ENCODE measurements around the gene GLIPR1.
"Not testable (repeated sequence)": the region's sequence is repeated elsewhere in the genome, so short reads cannot be mapped to it uniquely, and the experiment has no call there.

Gene GLIPR1

DNA sequence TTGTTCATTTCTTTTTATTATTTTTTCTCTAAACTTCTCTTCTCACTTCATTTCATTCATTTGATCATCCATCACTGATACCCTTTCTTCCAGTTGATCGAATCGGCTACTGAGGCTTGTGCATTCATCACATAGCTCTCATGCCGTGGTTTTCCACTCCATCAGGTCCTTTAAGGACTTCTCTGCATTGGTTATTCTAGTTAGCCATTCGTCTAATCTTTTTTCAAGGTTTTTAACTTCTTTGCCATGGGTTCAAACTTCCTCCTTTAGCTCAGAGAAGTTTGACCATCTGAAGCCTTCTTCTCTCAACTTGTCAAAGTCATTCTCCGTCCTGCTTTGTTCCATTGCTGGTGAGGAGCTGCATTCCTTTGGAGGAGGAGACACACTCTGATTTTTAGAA is 41.6 kb downstream of the GLIPR1 start:
- DNase-seq: not testable (repeated sequence)

DNA sequence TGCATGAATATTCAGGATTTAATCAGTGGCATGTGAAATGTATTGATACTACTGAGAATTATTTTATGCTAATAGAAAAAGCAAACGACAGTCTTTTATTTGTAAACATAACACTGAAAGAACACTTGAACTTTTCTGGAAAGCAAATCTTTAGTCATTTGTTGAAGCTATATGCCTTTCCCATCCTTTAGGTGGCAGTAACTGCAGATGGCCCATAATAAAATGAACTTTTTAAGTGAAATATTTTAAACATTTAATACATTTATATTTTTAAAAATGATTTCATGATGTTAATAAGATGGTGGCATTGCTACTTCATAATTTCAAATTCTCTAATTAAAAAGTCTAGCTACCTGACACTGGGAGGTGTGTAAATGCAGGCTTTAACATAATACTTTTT is 44.7 kb downstream of the GLIPR1 start:
- no peak for DNase-seq

GRCh38 chr12:75526655-75527511 is 46.3 kb downstream of the GLIPR1 start:
- DNase-seq: peak; percentile 87

DNA sequence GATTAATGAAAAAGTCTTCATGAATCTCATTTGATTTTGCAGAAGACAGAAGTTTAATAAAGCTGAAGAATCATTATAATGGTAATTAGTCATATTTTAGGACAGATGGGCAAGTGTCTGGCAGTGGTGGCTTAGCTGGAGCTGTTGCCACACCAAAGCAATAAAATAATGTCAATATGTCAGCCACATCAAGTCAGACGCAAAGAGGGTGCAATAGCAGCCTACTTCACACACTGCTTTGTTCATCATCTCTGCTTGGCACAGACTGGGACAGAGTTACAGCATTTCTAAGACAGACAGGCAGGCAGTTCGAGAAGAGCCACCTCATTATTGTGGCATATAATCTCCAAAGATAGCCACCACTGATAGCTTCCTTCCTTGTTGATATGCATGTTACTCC is 47.7 kb downstream of the GLIPR1 start:
- DNase-seq: peak; percentile 90

DNA sequence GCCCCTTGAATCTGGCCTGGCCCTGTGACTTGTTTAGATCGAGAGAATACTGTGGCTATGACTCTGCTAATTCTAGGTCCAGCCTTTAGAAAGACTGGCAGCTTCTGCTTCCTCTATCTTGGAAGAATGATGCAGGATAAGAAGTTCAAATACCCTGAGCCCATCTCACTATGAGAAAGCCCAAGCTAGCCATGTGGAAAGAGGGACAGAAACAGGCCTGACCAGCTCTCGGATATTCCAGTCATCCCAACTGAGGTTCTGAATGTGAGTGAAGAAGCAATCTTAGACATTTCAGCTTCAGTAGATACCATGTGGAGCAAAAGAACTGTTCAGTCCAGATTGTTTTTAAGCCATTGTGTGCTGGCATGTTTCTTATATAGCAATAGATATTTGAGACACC is 48.1 kb downstream of the GLIPR1 start:
- no peak for DNase-seq

GRCh38 chr12:75529316-75529715 is 48.8 kb downstream of the GLIPR1 start:
- no peak for DNase-seq

DNA sequence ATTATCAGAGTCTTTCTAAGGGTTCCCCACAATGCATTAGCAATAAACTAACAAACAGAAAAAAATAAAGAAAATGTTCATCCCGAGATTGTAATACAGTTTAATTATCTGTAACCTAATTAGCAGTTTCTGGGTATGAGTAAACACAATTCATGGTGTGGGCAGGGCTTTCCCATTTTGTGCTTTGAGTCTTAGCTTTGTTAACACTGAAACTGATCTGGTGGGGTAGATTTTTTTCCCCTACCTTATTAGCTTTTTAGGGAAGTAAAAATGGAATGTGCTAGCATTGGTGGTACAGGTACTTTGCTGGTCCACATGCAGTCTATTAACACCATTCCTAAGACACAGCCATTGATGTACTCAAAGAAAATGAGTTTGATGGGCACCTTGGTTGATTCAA is 49.3 kb downstream of the GLIPR1 start:
- no peak for DNase-seq

DNA sequence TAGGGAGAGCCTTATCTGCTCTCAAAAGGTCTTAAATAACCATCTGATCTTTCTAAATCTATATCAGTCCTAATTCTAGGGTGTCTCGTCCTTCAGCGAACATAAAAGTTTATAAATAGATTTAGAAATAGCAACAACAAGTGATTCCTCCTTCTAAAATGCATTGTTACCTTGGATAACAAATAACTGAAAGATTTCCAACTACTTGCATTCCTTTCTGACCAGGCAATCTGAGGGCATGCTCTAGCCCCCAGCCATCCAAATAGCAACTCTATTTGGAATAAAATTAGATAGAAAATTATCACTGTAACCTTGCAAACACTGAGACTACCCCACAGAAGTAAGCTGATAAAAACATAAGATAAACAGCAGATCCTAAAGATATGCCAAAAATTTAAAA is 52.7 kb downstream of the GLIPR1 start:
- no peak for DNase-seq

DNA sequence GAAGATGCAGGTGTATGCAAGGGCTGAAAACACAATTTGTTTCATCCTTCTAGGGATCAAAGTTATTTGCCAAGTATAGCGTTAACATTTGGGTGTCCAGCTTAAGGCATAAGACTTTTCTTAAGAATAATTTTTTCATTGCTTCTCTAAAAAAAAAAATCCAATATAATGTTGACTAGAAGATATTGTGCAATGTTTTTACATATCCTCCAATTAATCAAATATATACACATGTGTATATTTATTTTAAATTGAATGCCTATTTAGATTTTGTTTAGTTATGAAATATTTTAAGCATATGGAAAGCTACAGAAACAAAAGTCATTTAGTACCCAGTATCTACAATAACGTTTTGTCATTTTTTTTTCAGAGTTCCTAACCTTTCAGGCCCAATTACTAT is 59.3 kb downstream of the GLIPR1 start:
- DNase-seq: no peak

DNA sequence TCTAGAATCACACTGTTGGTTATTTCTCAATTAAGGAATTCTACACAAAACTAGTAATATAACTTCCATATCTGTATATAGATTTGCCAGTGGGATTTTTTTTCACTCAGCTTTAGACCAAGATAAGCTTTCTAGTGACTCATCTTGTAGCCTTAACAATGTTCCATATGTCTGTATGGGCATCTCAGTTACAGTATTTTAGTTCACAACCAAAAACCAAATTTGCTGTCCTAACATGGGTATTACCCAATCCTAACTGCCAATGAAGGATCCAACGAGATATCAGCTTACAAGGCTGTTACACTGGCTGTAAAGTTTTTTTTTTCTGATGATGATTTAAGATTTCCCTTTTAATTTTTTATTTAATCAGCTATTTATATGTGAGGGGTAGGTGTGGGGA is 62.4 kb downstream of the GLIPR1 start:
- no peak for DNase-seq

DNA sequence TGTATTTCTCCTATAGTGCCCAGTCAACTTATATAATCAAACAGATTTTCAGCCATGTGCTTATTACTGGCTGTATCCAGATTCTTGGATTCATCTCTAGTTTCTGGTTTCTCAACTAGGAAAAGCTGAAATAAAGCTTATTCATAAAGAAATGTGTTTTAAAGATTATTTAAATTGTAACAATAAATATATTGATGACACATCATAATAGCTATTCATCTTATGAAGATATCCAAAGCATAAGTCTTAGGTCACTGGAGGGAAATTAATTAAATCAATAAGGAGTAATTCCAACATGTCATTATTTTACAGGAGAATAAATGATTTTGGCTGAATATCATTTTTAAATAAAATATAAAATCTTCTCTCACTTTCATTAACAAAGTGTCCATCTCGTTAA is 63.0 kb downstream of the GLIPR1 start:
- no peak for DNase-seq

GRCh38 chr12:75545636-75546035 is 65.1 kb downstream of the GLIPR1 start:
- no peak for DNase-seq

DNA sequence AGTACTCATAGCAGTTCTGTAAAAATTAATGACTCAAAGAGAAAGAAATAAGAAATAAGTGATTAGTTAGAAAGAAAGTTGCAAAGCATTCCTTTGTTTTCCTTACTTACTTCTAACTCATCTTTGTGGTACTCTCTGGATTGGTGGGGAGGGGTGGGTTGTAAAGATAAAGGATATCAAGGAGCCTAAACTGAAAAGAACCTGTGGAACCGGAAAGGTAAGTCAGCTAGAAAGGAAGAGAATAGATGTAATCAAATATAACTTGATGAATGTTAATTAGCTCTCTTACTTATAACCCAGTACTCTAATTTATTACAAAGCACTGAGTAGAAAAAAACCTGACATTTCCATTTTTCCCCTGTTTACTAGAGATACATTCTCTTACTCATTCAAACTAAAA is 68.3 kb downstream of the GLIPR1 start:
- DNase-seq: no peak

DNA sequence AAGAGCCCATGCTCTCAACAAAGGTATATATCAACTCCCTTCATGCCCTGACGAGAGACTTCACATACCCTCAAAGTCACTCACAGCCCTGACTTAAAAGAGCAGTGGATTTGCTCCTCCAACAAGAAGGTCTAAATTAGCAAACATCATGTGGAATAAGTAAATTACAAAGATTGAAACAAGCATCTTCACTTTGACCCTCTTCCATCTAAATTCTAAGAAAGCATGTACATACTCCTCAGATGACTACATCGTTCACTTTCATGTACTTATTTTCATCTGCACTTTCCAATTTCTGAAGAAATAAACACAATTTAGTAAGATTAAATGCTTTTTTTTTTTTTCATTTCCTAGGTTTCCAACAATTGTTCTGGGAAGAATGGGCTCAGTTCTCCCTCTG is 69.4 kb downstream of the GLIPR1 start:
- no peak for DNase-seq

DNA sequence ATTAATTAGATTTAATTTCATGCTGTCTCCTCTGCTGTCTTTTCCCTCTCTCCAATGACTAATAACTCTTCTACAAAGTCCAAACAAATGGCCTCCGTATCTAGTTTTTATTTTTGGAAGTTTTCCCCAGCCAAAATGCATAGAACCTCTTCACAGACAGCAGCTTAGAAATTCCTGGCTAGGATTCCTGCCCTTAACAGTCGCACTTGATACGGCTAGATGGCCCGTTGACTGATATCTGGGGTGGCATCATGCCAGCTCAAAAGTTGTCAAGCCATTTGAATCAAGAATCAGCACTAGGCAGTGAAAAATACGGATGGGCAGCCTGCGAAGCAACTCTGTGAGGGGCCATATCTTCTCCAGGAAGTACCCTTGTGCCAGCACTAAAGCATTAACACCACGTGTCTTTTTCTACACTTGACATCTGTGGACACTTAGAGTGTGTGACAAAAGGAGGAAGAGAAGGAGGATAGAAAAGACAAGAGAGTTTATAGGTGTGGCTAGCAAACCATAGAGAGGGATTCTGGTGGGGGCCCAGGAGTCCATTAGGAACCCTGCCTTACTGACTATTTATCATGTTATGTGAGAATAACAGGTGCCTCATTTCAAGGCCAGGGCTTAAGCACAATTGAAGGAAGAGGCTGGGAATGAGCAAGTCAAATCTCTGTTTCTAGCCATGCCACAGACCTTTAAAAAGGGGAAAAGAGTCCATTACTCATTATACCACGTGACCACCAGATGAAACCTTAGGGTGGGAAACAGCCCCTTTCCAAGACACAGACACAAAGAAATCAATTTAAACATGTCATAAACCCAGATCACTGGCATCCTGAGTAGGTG is 70.1 kb downstream of the GLIPR1 start:
- peak; percentile 99 for DNase-seq

- DNase-seq: no peak
These were observed 70.9 kb downstream of the GLIPR1 start for GRCh38 chr12:75551477-75551876.

- no peak for DNase-seq
These were observed 72.8 kb downstream of the GLIPR1 start for GRCh38 chr12:75553398-75553797.

Data from NCI-H446 treated with DMSO at 0.1 percent for 48 hours (cell line).